HG02981 (cell line): ENCODE results near the gene ECE1.
A peak's percentile ranks its signal among the peaks of the same experiment; 100 is the strongest.

ENCODE experiments used
- ATAC-seq: cut with Tn5 transposase; IDR thresholded peaks from one replicate; pipeline ENCODE4 v1.9.1; 2021; ENCODE audit warnings: mild to moderate bottlenecking, moderate library complexity; ENCODE audit not compliant: unreplicated experiment

Gene ECE1

DNA sequence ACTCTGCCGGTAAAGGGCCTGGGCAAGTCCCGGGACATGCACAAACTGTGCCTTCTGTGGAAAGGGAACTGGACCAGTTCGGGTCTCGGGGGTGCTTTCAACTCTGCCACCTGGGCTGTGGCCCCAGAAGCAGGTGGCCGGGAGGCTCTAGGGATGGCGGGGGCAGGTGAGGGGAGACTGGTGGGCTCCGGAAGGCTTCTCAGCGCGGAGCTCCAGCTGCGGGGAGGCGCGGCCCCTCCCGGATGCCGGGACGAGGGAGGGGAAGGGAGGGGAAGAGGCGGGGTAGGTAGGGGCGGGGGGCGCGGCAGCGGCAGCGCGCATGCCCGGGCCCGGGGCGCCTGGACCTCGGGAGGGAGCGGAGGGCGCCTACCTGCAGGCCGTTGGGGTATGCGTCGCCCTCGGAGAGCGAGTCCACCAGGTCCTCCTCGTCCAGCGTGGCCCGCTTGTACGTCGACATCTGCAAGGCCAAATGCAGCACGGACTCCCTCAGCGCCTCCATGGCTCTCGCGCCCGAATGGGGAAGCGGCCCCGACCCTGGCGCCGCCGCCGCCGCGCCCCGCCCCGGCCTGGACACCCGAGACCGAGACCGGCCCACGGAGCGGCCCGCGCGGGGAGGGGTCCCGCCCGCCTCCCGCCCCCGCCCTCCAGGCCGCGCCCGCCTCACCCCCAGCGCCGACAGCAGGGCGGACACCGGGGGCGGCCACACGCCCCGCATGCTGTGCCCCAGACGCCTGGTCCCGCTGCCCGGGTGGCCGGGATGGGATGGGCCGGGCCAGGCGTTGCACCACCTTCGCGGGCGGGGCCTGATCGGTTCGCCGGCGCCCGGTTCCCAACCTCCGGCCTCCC, at the start of gene ECE1:
Gene ECE1, minus strand, starts transcription at position 764 of the 846 bp plus-strand sequence. Its CDS starts 49 bp downstream, at position 715.
- no peak for ATAC-seq

GRCh38 chr1:21339356-21340229, 49.3 kb upstream of the ECE1 start:
- ATAC-seq, result no peak

DNA sequence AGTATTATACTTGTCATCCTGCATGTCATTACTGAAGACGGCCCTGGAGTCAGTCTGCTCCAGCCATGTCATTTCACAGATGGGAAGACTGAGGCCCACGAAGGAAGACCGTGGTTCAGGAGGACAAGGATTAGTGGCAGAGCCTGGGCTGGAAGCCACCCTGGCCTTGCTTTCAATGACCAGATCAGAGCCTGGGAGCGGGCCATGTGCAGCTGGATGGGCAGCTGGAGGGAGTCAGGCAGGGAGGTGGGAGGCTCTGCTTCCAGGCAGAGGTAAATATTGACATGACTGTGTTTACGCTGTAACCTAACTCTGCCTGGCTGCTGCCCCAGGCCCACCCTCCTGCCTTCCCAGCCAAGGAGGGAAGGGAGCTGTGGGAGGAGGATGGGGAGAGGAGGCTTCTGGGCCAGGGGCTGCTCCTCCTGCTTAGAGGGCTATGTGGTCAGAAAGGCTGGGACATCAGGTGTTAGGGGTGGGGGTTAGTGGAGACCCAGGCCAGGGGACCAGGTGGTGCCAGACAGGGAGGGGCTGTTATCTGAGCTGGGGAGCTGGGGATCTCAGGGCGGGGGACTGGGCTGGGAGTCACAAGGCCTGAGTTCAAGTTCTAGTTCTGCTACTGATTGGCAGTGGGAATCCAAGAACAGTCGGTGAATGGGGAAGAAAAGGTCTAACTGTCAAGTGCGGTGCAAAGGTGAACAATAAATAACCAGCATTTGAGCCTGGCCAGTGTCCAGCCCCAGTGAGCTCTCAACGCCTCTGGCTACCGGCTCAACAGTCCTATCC, 48.5 kb upstream of the ECE1 start:
- no peak for ATAC-seq

DNA sequence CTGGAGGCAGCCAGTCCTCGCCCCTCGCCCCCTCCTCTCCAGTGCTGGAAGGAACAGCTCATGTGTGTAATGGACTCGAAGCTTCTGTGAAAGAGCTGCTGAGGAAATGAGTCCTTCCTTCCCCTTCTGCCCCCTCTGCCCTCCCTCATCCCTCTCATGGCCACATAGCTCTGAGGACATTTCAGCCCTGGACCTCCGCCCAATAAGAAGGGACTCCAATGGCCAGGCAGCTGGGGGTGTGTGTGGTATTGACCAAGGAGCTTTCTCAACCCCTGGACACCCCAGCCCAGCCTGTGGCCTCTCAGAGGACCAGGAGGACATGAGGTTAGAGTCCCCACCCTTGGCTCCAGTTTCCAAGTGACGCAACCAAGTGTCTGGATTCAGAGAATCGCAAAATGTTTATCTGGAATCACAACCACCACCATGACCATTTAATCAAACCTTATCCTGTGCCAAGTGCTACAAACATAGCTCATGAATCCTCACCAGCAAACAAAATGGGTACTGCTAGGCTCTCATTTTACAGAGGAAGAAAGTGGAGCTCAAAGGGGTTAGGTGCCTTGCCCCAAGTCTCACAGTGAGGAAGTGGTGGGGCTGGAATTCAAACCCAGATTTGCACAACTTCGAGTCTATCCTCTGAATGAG, 47.8 kb upstream of the ECE1 start:
- no peak for ATAC-seq

- no peak for ATAC-seq
Measured at GRCh38 chr1:21337454-21337927, 47.2 kb upstream of the ECE1 start.

DNA sequence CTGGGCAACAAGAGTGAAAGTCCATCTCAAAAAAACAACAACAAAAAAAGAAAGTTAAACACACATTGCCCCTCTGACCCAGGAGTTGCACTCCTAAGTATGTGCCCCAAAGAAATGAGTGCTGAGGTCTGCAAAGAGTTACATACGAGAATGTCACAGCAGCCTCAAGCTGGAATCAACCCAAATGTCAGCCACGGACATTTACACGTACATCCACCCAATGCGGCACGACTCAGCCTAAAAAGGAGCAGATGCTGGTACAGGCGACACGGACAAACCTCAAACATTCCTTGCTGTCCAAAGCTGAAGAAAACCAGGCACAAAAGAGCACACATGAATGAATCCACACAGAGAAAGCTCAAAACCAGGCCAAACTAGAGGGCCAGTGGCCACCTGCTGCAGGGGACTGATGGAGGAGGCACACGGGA, 46.8 kb upstream of the ECE1 start:
- no peak for ATAC-seq

DNA sequence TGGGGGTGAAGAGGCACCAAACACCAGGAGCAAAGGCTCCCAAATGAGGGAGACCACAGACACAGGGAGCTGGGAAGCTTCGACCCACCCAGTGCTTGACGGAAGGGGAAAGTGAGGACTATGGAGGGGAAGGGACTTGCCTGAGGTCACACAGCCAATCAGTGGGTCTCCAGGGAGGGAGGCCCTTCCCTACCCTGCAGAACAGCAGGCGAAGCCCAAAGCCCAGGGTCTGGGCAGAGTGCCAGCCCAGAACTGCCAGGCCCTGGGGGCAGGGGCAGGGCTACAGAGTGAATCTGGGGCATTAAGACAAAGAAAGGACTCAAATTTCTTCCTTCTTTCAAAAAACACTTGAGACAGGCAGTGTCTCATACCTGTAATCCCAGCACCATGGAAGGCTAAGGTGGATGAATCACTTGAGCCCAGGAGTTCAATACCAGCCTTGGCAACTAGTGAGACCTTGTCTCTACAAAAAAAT, 45.5 kb upstream of the ECE1 start:
- no peak for ATAC-seq

DNA sequence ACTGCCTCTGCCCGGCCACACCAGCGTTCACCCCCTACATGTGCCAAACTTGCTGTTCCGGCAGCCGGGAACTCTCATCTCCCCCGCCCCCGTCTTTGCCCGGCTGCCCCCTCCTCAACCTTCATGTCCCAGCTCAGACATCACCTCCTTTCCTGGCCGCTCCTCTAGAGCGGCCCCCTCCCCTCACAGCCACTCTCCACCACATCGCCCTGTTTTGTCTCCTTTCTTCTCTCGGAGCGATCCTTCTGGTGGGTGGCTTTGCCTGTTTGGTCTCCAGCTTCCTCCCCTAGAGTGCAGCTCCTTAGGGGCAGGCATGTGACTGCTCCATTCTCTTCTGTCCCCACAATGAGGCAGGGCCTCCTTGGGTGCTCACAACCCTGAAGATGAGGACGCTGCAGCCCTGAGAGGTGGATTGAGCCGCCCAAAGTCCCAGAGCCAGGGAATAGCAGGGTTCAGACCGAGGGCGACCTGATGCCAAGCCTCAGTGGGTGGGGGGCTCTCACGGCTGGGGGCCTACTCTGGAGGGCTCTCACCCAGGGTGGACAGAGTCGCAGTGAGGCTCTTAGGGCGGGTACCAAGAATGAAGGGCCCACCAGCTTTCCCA, 44.9 kb upstream of the ECE1 start:
- no peak for ATAC-seq

DNA sequence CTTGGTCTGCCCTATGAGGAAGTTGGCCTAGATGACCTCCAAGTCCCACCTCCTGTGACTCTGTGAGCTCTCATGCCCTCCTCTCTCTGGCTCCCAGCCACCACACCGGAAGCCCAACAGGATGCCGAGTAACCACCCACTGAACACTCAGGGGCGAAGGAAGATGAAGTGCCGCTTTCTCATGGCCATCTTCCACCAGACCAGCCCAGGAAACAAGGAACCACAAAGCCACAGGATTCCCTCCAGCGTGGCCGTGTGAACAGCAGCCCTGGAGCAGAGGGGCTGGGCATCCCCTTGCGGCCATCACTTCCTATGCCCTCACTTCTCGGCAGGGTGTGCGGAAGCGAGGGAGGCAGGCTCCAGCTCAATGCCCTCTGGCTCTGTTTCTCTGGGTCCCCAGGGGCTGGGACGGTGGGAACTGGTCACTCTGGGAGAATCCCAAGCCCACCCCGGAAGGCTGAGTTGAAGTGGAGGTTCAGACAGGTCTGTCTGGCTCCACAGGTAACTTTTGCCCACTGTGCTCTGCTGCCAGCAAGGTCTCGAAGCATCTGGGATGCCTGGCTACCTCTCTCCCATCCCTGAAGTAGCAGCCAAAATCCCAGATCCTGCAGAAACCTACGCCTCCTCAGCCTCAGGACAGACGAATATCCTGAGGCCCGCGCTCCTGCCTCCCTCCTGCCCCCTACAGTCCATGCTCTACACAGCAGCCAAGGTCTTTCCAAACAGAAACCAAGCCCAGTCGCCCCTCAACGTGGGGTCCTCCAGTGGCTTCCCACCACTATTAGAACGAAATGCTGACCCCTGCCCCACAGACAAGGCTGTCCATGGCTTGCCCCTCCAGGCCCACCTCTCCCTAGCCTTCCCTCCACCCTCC, 44.2 kb upstream of the ECE1 start:
- peak; percentile 83 for ATAC-seq

GRCh38 chr1:21333824-21334213, 43.6 kb upstream of the ECE1 start:
- no peak for ATAC-seq

DNA sequence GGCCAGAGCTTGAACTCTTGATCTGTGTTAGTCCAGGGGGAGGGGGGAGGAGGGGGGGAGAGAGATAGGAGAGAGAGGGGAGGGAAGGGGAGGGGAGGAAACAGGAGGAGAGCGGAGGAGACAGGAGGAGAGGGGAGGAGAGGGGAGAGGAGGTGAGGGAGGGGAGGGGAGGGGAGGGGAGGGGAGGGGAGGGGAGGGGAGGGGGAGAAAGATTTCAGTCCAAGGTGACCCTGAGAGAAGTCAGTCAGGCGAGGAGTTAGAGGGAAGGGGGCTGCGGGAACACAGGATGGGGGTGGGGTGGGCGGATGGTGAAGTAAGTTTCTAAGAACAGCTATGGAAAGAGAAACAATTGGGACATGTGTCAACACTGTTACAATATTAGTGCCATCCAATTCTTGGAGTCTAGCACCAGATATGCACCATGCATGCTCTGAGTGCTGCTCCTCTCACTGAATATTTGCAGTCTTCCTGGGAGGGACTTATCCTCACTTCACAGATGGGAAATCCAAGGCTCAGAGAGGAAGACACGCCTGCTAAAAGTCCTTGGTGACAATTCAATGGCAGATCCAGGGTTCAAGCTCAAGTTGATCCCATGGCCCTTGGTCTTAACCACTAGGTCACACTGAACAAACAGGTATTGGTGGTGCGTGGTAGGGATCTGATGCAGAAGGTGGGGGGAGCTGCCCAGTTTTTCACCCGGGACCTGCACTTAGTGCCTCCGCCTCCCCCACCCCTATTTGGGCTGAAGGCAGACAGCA, 42.5 kb upstream of the ECE1 start:
- no peak for ATAC-seq

DNA sequence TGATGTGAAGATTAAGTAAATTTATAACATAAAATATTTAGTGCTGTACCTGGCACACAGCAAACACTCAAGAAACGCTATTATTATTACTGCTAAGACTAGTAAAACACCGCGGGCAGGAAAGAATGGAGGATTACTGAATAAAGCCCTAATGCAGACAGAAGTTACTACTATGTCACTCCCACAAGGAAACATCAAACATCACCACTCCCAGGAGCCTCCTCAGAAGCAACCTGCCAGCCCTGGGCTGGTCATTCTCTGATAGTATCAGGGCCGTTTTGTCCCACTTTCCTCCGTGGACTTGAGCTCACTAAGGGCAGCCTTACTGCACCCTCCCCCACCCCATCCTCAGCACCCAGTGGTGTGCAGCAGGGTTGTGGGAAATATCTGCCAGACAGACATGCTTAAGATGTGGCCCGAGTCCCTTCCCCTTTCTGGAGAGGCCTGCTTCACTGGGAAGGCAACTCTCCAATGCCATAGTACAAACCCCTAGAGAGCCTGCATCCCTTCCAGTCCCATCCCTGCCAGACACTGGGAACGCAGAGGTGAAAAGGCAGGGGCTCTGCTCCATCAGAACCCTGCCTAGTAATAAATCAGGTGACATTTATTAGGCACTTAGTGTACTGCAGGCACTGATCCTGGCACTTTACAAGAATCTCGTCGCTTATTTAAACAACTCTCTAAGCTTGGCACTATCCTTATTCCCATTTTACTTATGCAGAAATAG, 41.7 kb upstream of the ECE1 start:
- no peak for ATAC-seq

DNA sequence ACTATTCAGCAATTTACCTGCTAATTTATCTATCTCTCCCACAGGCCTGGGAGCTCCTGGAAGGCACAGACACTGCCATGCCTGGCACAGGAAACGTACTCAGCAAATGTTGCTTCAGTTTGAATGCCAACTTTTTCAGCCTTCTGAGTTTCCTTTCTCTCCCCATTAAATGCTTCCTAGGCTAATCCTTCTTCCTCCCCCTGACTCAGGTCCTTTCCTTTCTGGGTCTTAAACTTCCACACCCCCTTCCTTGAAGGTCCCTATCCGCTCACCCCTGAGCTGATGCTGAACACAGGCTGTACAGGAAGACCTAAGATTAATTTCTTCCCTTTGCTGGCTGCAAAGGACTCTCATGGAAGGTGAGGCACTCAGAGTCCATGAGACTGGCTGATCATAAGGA, 40.3 kb upstream of the ECE1 start:
- ATAC-seq, result no peak

DNA sequence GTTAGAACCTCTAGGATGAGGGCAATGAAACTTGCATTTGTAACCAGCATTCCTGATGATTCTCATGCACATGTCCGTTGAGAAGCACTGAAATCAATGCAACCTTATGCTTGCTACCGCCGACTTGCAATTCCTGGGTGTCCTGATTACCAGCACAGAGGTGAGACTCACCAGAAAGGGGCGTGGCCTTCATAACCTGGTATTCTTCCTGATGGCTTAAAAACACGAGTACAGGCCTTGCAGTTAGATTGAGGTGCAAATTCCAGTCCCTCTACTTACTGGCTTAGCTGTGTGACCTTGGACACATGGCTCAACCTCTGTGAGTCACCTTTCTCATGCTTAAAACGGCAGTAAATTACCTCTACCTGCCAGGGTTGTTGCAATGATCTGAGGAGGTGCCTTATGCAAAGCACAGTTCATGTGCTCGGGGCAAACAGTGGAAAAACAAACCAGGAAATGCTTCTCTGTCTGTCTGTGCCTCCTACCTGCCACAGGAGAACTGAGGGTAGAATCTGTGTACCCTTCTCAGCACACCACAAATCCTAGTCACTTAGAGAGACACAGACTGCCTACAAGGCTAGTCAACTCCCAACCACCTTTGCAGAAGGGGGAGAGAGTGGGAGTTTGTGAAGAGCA, 39.1 kb upstream of the ECE1 start:
- no peak for ATAC-seq

DNA sequence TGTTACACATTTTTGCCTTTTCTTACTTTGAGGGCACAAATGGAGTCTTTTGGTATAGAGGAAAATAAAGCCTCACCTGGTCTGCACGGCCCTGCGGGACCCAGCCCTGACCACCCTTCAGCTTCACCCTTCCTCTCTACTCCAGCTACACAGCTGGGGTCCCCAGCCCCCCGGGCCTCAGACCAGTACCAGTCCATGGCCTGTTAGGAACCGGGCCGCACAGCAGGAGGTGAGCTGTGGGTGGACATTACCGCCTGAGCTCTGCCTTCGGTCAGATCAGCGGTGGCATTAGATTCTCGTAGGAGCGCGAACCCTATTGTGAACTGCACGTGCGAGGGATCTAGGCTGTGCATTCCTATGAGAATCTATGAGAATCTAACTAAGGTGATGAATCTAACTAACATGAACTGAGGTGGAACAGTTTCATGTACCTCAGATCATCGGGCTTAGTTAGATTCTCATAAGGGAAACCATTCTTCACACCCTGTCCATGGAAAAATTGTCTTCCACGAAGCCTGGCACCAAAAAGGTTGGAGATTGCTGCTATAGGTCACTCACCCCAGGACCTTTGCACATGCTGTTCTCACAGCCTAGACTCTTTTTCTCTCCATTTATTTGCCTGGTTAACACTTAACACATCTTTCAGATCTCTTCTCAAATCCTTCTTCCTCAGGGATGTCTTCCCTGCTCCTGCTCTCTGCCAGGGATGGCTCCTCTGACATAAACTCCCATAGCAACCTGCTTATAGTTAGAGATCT, 37.5 kb upstream of the ECE1 start:
- no peak for ATAC-seq

DNA sequence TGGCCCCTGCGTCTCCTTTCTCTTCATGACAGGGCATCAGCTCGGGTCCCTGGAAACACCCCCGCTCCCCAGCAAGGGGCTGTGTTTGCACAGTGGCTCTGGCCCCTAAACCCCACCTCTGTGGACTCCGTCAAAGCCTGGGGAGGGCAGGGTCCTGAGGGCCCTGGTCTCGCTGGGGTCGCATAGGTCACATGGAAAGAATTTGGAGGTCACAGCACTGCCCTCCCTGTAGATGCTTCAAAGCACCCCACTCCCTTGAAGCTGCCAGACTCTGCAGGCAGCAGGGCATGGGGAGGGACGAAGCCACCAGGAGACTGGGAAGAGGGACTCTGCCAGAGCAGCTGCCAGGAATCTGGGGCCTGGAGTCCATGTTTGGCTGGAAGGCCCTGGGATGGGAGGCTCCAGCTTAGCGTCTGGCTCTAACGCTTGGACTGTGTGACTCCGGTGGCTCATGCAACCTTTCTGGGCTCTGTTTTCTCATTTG, 36.6 kb upstream of the ECE1 start:
- ATAC-seq, result no peak
